ENCODE measurements around the gene THSD7B.

Gene THSD7B

DNA sequence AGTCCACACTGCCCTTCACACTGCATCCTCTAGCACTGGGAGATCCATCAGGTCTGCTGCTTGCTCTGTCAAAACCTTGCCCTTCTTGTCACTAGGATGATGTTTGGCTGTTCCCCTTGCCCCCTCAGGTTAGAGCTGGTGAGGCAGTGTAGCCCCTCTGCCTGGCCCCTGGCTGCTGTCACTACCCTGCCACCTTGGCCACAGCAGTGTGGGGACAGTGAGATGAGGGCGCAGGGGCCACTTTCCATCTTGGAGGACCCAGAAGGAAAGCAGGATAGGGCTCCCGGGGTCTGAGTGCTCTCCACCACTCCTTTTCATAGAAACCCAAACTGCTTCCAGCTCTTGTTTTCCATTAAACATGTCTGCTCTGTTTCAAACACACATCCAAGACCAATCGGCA is 19.9 kb downstream of the THSD7B start:
- no peak overlapping the region for H3K4ac ChIP-seq (ENCODE audit: low read depth, low read length)
- no peak overlapping the region for H4K91ac ChIP-seq (ENCODE audit: low read depth, low read length)
- H3K14ac ChIP-seq (ENCODE audit: low read length): no peak overlapping the region
- H3K27me3 ChIP-seq (ENCODE audit: insufficient read depth, low read length): no peaks in the 10 kb centered on the region
- H3K79me1 ChIP-seq (ENCODE audit: low read length): no peaks in the 10 kb centered on the region
- no peak overlapping the region for H4K8ac ChIP-seq (ENCODE audit: low read depth, low read length)
- H3K4me1 ChIP-seq (ENCODE audit: control insufficient read depth in 1 of 2, insufficient read depth in 2 of 2, low read length in 2 of 2): no peaks in the 10 kb centered on the region
- no peaks in the 10 kb centered on the region for H3K36me3 ChIP-seq (ENCODE audit: control insufficient read depth in 1 of 2, insufficient read depth in 2 of 2, low read length in 2 of 2)
- H3K4me3 ChIP-seq (ENCODE audit: low read depth, low read length): peak overlapping the region; percentile 61
- no peak overlapping the region for H4K12ac ChIP-seq (ENCODE audit: low read depth, low read length)
- no peak overlapping the region for H2AK5ac ChIP-seq (ENCODE audit: low read length)
- H2BK12ac ChIP-seq (ENCODE audit: low read length): no peak overlapping the region
- H3K4me2 ChIP-seq (ENCODE audit: low read length): no peak overlapping the region
- H3K9ac ChIP-seq (ENCODE audit: low read length): no peak overlapping the region
- no peak for DNase-seq
- H3K9me3 ChIP-seq (ENCODE audit: insufficient read depth, low read depth, low read length): no peaks in the 10 kb centered on the region
- no peak overlapping the region for H2BK120ac ChIP-seq (ENCODE audit: insufficient read depth, low read length, poor library complexity)
- no peak overlapping the region for H2BK5ac ChIP-seq (ENCODE audit: low read depth, low read length, poor library complexity)
- no peaks in the 10 kb centered on the region for H3K79me2 ChIP-seq (ENCODE audit: control insufficient read depth, insufficient read depth, low read length, poor library complexity)
- WGBS (ENCODE audit: extremely low coverage, insufficient coverage, insufficient read length): no CpG with 5 or more reads among the region's 3 CpGs
- H2AFZ ChIP-seq (ENCODE audit: insufficient read depth, low read length, poor library complexity): no peak overlapping the region
- no peak overlapping the region for H3K18ac ChIP-seq (ENCODE audit: low read length)
- H3K27ac ChIP-seq (ENCODE audit: low read depth, low read length): no peak overlapping the region
- no peak overlapping the region for H3K23ac ChIP-seq (ENCODE audit: low read length)

DNA sequence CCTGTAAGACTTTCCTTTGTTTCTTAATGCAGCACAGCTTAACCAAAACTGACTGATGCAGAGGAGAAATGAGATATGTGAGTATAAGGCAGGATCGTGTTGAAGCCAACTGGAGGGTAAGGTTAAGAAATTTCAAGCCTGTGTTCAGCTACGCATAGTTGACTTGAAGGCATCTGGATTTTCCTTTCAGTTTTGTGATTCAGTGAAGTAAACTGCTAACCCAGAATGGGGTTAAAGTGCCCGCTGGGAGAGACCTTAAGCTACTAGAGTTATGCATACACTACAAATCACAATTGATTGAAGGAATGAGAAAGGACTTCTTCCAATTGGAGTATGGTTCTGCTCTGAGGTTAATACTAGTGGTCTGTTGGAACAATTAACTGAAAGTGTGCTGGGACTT is 22.6 kb downstream of the THSD7B start:
- Histone ChIP-seq H3K23ac (ENCODE audit: low read length) (no peak overlapping the region), H3K4ac (ENCODE audit: low read depth, low read length) (no peak overlapping the region), H3K4me2 (ENCODE audit: low read length) (no peak overlapping the region), H3K4me3 (ENCODE audit: low read depth, low read length) (no peak overlapping the region), H4K8ac (ENCODE audit: low read depth, low read length) (no peak overlapping the region), H3K14ac (ENCODE audit: low read length) (no peak overlapping the region), H3K79me1 (ENCODE audit: low read length) (no peaks in the 10 kb centered on the region), H2AFZ (ENCODE audit: insufficient read depth, low read length, poor library complexity) (no peak overlapping the region), H3K79me2 (ENCODE audit: control insufficient read depth, insufficient read depth, low read length, poor library complexity) (no peaks in the 10 kb centered on the region), H3K27ac (ENCODE audit: low read depth, low read length) (no peak overlapping the region), H2BK12ac (ENCODE audit: low read length) (no peak overlapping the region), H4K91ac (ENCODE audit: low read depth, low read length) (no peak overlapping the region), H3K36me3 (ENCODE audit: control insufficient read depth in 1 of 2, insufficient read depth in 2 of 2, low read length in 2 of 2) (no peaks in the 10 kb centered on the region), H3K27me3 (ENCODE audit: insufficient read depth, low read length) (no peaks in the 10 kb centered on the region), H3K4me1 (ENCODE audit: control insufficient read depth in 1 of 2, insufficient read depth in 2 of 2, low read length in 2 of 2) (no peaks in the 10 kb centered on the region), H3K9me3 (ENCODE audit: insufficient read depth, low read depth, low read length) (no peaks in the 10 kb centered on the region), H3K18ac (ENCODE audit: low read length) (no peak overlapping the region), H2BK5ac (ENCODE audit: low read depth, low read length, poor library complexity) (no peak overlapping the region), H4K12ac (ENCODE audit: low read depth, low read length) (no peak overlapping the region), H2BK120ac (ENCODE audit: insufficient read depth, low read length, poor library complexity) (no peak overlapping the region), H2AK5ac (ENCODE audit: low read length) (no peak overlapping the region), H3K9ac (ENCODE audit: low read length) (no peak overlapping the region)
- WGBS (ENCODE audit: extremely low coverage, insufficient coverage, insufficient read length): no CpG with 5 or more reads among the region's 3 CpGs
- DNase-seq: no peak

DNA sequence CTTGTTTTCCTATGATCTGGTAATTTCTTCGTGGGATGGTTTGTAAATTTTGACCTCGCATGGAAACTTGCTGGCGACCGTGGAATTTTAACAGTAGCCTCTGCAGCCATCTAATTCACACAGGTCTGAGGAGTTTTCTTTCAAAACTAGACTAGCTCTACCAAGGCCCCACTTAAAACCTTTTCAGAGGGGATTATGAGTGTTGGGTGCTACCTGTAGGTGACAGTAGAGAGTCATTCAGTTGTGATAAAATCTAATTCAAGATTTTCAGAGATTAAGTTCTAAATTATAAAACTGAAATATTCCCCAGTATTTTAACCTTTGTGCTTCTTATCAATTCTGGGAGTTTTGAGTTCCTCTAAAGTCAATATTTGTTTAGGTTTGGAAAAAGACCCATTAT is 31.0 kb downstream of the THSD7B start:
- H3K9me3 ChIP-seq (ENCODE audit: insufficient read depth, low read depth, low read length): no peaks in the 10 kb centered on the region
- no peak overlapping the region for H4K91ac ChIP-seq (ENCODE audit: low read depth, low read length)
- no peak overlapping the region for H2AFZ ChIP-seq (ENCODE audit: insufficient read depth, low read length, poor library complexity)
- H3K4me3 ChIP-seq (ENCODE audit: low read depth, low read length): no peak overlapping the region
- no peaks in the 10 kb centered on the region for H3K79me1 ChIP-seq (ENCODE audit: low read length)
- no peak overlapping the region for H3K4ac ChIP-seq (ENCODE audit: low read depth, low read length)
- no peak overlapping the region for H3K23ac ChIP-seq (ENCODE audit: low read length)
- H3K27me3 ChIP-seq (ENCODE audit: insufficient read depth, low read length): no peaks in the 10 kb centered on the region
- no peak overlapping the region for H4K12ac ChIP-seq (ENCODE audit: low read depth, low read length)
- H2AK5ac ChIP-seq (ENCODE audit: low read length): no peak overlapping the region
- H2BK12ac ChIP-seq (ENCODE audit: low read length): no peak overlapping the region
- H3K4me2 ChIP-seq (ENCODE audit: low read length): no peak overlapping the region
- H3K9ac ChIP-seq (ENCODE audit: low read length): no peak overlapping the region
- no peak overlapping the region for H3K14ac ChIP-seq (ENCODE audit: low read length)
- no peak overlapping the region for H4K8ac ChIP-seq (ENCODE audit: low read depth, low read length)
- DNase-seq: no peak
- H3K4me1 ChIP-seq (ENCODE audit: control insufficient read depth in 1 of 2, insufficient read depth in 2 of 2, low read length in 2 of 2): no peaks in the 10 kb centered on the region
- H3K27ac ChIP-seq (ENCODE audit: low read depth, low read length): no peak overlapping the region
- H3K36me3 ChIP-seq (ENCODE audit: control insufficient read depth in 1 of 2, insufficient read depth in 2 of 2, low read length in 2 of 2): no peaks in the 10 kb centered on the region
- no peak overlapping the region for H2BK5ac ChIP-seq (ENCODE audit: low read depth, low read length, poor library complexity)
- WGBS (ENCODE audit: extremely low coverage, insufficient coverage, insufficient read length): no CpG with 5 or more reads among the region's 4 CpGs
- H3K79me2 ChIP-seq (ENCODE audit: control insufficient read depth, insufficient read depth, low read length, poor library complexity): no peaks in the 10 kb centered on the region
- no peak overlapping the region for H2BK120ac ChIP-seq (ENCODE audit: insufficient read depth, low read length, poor library complexity)
- H3K18ac ChIP-seq (ENCODE audit: low read length): no peak overlapping the region

DNA sequence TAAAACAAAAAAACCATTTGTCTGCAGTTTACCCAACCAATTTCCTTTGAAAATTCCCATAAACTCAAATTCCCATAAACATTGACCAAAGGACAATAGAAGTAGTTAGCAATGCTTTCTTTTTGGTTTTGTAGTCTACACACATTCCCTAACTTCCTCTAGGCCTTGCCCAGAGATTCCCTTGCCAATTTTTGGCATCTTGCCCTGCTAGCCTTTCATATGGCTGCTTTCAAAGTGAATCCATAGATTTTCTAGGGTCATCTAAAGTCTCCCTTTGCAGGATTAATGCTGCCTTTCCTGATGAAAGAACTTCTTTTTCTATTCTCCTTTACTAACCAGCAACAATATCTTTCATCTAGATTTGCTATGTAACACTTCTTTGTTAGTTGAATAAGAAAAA is 33.4 kb downstream of the THSD7B start:
- H3K9ac ChIP-seq (ENCODE audit: low read length): no peak overlapping the region
- H2AFZ ChIP-seq (ENCODE audit: insufficient read depth, low read length, poor library complexity): no peak overlapping the region
- no peak overlapping the region for H3K4ac ChIP-seq (ENCODE audit: low read depth, low read length)
- no peaks in the 10 kb centered on the region for H3K9me3 ChIP-seq (ENCODE audit: insufficient read depth, low read depth, low read length)
- no peak overlapping the region for H2AK5ac ChIP-seq (ENCODE audit: low read length)
- no peak overlapping the region for H3K18ac ChIP-seq (ENCODE audit: low read length)
- no peak overlapping the region for H2BK5ac ChIP-seq (ENCODE audit: low read depth, low read length, poor library complexity)
- H3K4me2 ChIP-seq (ENCODE audit: low read length): no peak overlapping the region
- no peak overlapping the region for H2BK120ac ChIP-seq (ENCODE audit: insufficient read depth, low read length, poor library complexity)
- H3K27me3 ChIP-seq (ENCODE audit: insufficient read depth, low read length): no peaks in the 10 kb centered on the region
- no peak overlapping the region for H4K8ac ChIP-seq (ENCODE audit: low read depth, low read length)
- H3K79me1 ChIP-seq (ENCODE audit: low read length): no peaks in the 10 kb centered on the region
- H3K36me3 ChIP-seq (ENCODE audit: control insufficient read depth in 1 of 2, insufficient read depth in 2 of 2, low read length in 2 of 2): no peaks in the 10 kb centered on the region
- H4K12ac ChIP-seq (ENCODE audit: low read depth, low read length): no peak overlapping the region
- H3K4me3 ChIP-seq (ENCODE audit: low read depth, low read length): no peak overlapping the region
- no peaks in the 10 kb centered on the region for H3K79me2 ChIP-seq (ENCODE audit: control insufficient read depth, insufficient read depth, low read length, poor library complexity)
- no peak for DNase-seq
- no peak overlapping the region for H3K23ac ChIP-seq (ENCODE audit: low read length)
- H2BK12ac ChIP-seq (ENCODE audit: low read length): no peak overlapping the region
- no peak overlapping the region for H3K14ac ChIP-seq (ENCODE audit: low read length)
- no peak overlapping the region for H4K91ac ChIP-seq (ENCODE audit: low read depth, low read length)
- no peak overlapping the region for H3K27ac ChIP-seq (ENCODE audit: low read depth, low read length)
- no peaks in the 10 kb centered on the region for H3K4me1 ChIP-seq (ENCODE audit: control insufficient read depth in 1 of 2, insufficient read depth in 2 of 2, low read length in 2 of 2)

DNA sequence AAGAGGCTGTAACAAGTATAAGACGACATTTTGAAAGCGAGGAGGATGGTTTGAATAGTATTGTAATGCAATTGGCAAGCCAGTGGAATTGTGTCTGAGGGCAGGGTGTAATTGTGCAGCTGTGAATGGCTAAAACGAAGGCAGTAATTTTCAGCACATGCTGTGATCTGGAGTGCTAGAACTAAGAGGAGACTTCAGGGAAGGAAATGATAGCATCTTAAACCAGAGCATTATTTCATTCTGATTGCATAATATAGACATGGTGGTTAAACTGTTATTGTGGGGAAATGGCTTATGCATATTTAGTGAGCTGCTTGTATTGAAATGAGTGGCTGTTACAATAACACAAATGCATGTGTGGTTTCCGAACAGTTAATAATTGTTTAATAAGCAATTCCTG is 36.3 kb downstream of the THSD7B start:
- H3K36me3 ChIP-seq (ENCODE audit: control insufficient read depth in 1 of 2, insufficient read depth in 2 of 2, low read length in 2 of 2): no peaks in the 10 kb centered on the region
- H3K79me2 ChIP-seq (ENCODE audit: control insufficient read depth, insufficient read depth, low read length, poor library complexity): no peaks in the 10 kb centered on the region
- no CpG with 5 or more reads among the region's 4 CpGs for WGBS (ENCODE audit: extremely low coverage, insufficient coverage, insufficient read length)
- no peak overlapping the region for H3K18ac ChIP-seq (ENCODE audit: low read length)
- no peak overlapping the region for H4K8ac ChIP-seq (ENCODE audit: low read depth, low read length)
- H2BK5ac ChIP-seq (ENCODE audit: low read depth, low read length, poor library complexity): no peak overlapping the region
- H2BK120ac ChIP-seq (ENCODE audit: insufficient read depth, low read length, poor library complexity): no peak overlapping the region
- no peak overlapping the region for H3K23ac ChIP-seq (ENCODE audit: low read length)
- no peak overlapping the region for H4K91ac ChIP-seq (ENCODE audit: low read depth, low read length)
- no peak overlapping the region for H2AFZ ChIP-seq (ENCODE audit: insufficient read depth, low read length, poor library complexity)
- no peak overlapping the region for H3K4me2 ChIP-seq (ENCODE audit: low read length)
- DNase-seq: no peak
- no peak overlapping the region for H4K12ac ChIP-seq (ENCODE audit: low read depth, low read length)
- no peaks in the 10 kb centered on the region for H3K4me1 ChIP-seq (ENCODE audit: control insufficient read depth in 1 of 2, insufficient read depth in 2 of 2, low read length in 2 of 2)
- no peak overlapping the region for H2BK12ac ChIP-seq (ENCODE audit: low read length)
- no peak overlapping the region for H3K4me3 ChIP-seq (ENCODE audit: low read depth, low read length)
- H2AK5ac ChIP-seq (ENCODE audit: low read length): no peak overlapping the region
- no peak overlapping the region for H3K14ac ChIP-seq (ENCODE audit: low read length)
- no peak overlapping the region for H3K9ac ChIP-seq (ENCODE audit: low read length)
- no peak overlapping the region for H3K4ac ChIP-seq (ENCODE audit: low read depth, low read length)
- H3K9me3 ChIP-seq (ENCODE audit: insufficient read depth, low read depth, low read length): no peaks in the 10 kb centered on the region
- no peaks in the 10 kb centered on the region for H3K27me3 ChIP-seq (ENCODE audit: insufficient read depth, low read length)
- H3K27ac ChIP-seq (ENCODE audit: low read depth, low read length): no peak overlapping the region
- H3K79me1 ChIP-seq (ENCODE audit: low read length): no peaks in the 10 kb centered on the region

Data from trophoblast cell (in vitro differentiated cells and primary cell).